Gastroesophageal sphincter (tissue), 3 donors: Measurements from ENCODE around the gene ACADVL.

Experiments
- CTCF ChIP-seq, 4 experiments: fragments of 200-600 bp in 2 of 4; fragments of 450-650 bp in 2 of 4; sonication (generic) in 1 of 4; IDR thresholded peaks; one replicate each; pipeline ENCODE4 v1.5.1; 2017 to 2019; ENCODE audit warnings: antibody characterized with exemption in 4 of 4, mild to moderate bottlenecking in 2 of 4, moderate library complexity in 2 of 4
- POLR2A ChIP-seq, 2 donors: fragments of 450-650 bp; IDR thresholded peaks; one replicate each; pipeline ENCODE4 v1.6.1; 2017; ENCODE audit warnings: antibody characterized with exemption in 2 of 2, mild to moderate bottlenecking in 2 of 2, moderate library complexity in 1 of 2

GRCh38 chr17:7195971-7196370 lies 23.8 kb upstream of the ACADVL start:
- TF ChIP-seq CTCF (IDR thresholded peaks at IDR 0.05) (no peak), POLR2A (IDR thresholded peaks at IDR 0.05) (no peak)
